Type B pancreatic cell (in vitro differentiated cells): ENCODE data around the gene TENT5C. TPM values are rescaled to one million over a fixed set of nuclear protein-coding genes. Genes with fewer than 3 reads are reported as not detected.

Source experiments
- DNase-seq: peaks from one replicate; pipeline ENCODE4 v3.0.0; 2021; ENCODE audit warnings: mixed read lengths; ENCODE audit not compliant: unreplicated experiment; ENCODE audit errors: extremely low spot score
- H3K27ac Mint-ChIP-seq: 2 replicates; pipeline ENCODE4 v1.8.0; 2021; ENCODE audit warnings: mild to moderate bottlenecking, mixed read lengths
- H3K27me3 Mint-ChIP-seq: 2 replicates; pipeline ENCODE4 v1.8.0; 2021; ENCODE audit warnings: mixed read lengths
- H3K36me3 Mint-ChIP-seq: 2 replicates; pipeline ENCODE4 v1.8.0; 2021; ENCODE audit warnings: mixed read lengths
- H3K4me1 Mint-ChIP-seq: one replicate; pipeline ENCODE4 v1.8.0; 2021; ENCODE audit warnings: mixed read lengths; ENCODE audit not compliant: unreplicated experiment
- H3K4me3 Mint-ChIP-seq: 2 replicates; pipeline ENCODE4 v1.8.0; 2021; ENCODE audit warnings: mild to moderate bottlenecking, mixed read lengths
- H3K9me3 Mint-ChIP-seq: 2 replicates; pipeline ENCODE4 v1.8.0; 2021; ENCODE audit warnings: mixed read lengths
- CTCF ChIP-seq: fragments of 200-600 bp; sonication (generic); conservative IDR thresholded peaks from 2 replicates; pipeline ENCODE4 v1.5.0; 2021; ENCODE audit warnings: antibody characterized with exemption, mild to moderate bottlenecking
- total RNA-seq: library from RNA; stranded (reverse); gene quantifications from 2 replicates; pipeline ENCODE4 v1.2.1, GENCODE V29; 2021; ENCODE audit warnings: low replicate concordance

The TENT5C gene
- total RNA-seq, 1 donor from 2014 or later = 13.8 TPM

- no peak for DNase-seq
- no peak for TF ChIP-seq CTCF
- no peaks in the 10 kb centered on the region for H3K9me3 Mint-ChIP-seq
- H3K4me1 Mint-ChIP-seq = no peaks in the 10 kb centered on the region
- no peaks in the 10 kb centered on the region for H3K36me3 Mint-ChIP-seq
- no peak overlapping the region for H3K4me3 Mint-ChIP-seq
- H3K27ac Mint-ChIP-seq = no peak overlapping the region
- H3K27me3 Mint-ChIP-seq = peaks cover 42% of the 10 kb centered on the region
Observed at GRCh38 chr1:117600325-117600943, 5.4 kb upstream of the TENT5C start.

- H3K27me3 Mint-ChIP-seq = peaks cover 44% of the 10 kb centered on the region
Observed at GRCh38 chr1:117600966-117601365, 4.9 kb upstream of the TENT5C start.

GRCh38 chr1:117602862-117603261 lies 3.0 kb upstream of the TENT5C start:
- no peak for TF ChIP-seq CTCF
- no peak for DNase-seq
- Mint-ChIP-seq H3K4me1 (no peaks in the 10 kb centered on the region), H3K9me3 (no peaks in the 10 kb centered on the region), H3K4me3 (no peak overlapping the region), H3K27me3 (peaks cover 58% of the 10 kb centered on the region), H3K36me3 (no peaks in the 10 kb centered on the region), H3K27ac (no peak overlapping the region)

More at GRCh38 chr1:117600966-117601365, 4.9 kb upstream of the TENT5C start:
- H3K4me3 Mint-ChIP-seq = no peak overlapping the region
- TF ChIP-seq CTCF = no peak
- no peak overlapping the region for H3K27ac Mint-ChIP-seq
- no peaks in the 10 kb centered on the region for H3K4me1 Mint-ChIP-seq
- no peak for DNase-seq
- H3K36me3 Mint-ChIP-seq = no peaks in the 10 kb centered on the region
- H3K9me3 Mint-ChIP-seq = no peaks in the 10 kb centered on the region

- Mint-ChIP-seq H3K4me1 (peaks cover 4% of the 10 kb centered on the region), H3K4me3 (peak overlapping the region; percentile 95), H3K27me3 (peaks cover 78% of the 10 kb centered on the region), H3K9me3 (no peaks in the 10 kb centered on the region), H3K27ac (peak overlapping the region; percentile 91), H3K36me3 (no peaks in the 10 kb centered on the region)
- TF ChIP-seq CTCF = no peak
- DNase-seq = no peak
Observed at GRCh38 chr1:117605164-117605773, 579 bp upstream of the TENT5C start.

GRCh38 chr1:117606649-117607430 lies 992 bp downstream of the TENT5C start:
- peaks cover 78% of the 10 kb centered on the region for H3K27me3 Mint-ChIP-seq
- H3K9me3 Mint-ChIP-seq = no peaks in the 10 kb centered on the region
- no peaks in the 10 kb centered on the region for H3K36me3 Mint-ChIP-seq
- DNase-seq = no peak
- peak overlapping the region; percentile 97 for H3K4me3 Mint-ChIP-seq
- H3K4me1 Mint-ChIP-seq = peaks cover 4% of the 10 kb centered on the region
- H3K27ac Mint-ChIP-seq = peak overlapping the region; percentile 95
- no peak for TF ChIP-seq CTCF
